Muscle layer of colon (tissue), 2 donors: ENCODE data around the gene GTPBP1.

Experiments
- H3K27ac ChIP-seq: one replicate; pipeline ENCODE4 v1.7.0; 2013; ENCODE audit warnings: low read depth, mild to moderate bottlenecking, low read length, moderate library complexity
- H3K27me3 ChIP-seq, 2 donors: one replicate each; pipeline ENCODE4 v1.7.0; 2013; ENCODE audit warnings: low read length in 2 of 2, mild to moderate bottlenecking in 2 of 2; ENCODE audit not compliant: insufficient read depth in 2 of 2, control insufficient read depth in 1 of 2
- H3K36me3 ChIP-seq: one replicate; pipeline ENCODE4 v1.7.0; 2013; ENCODE audit warnings: mild to moderate bottlenecking, low read length; ENCODE audit not compliant: insufficient read depth
- H3K4me1 ChIP-seq: one replicate; pipeline ENCODE4 v1.7.0; 2013; ENCODE audit warnings: mild to moderate bottlenecking, low read length; ENCODE audit not compliant: insufficient read depth
- H3K4me3 ChIP-seq, 2 donors: one replicate each; pipeline ENCODE4 v1.7.0; 2013; ENCODE audit warnings: low read length in 2 of 2, low read depth in 1 of 2, mild to moderate bottlenecking in 1 of 2, moderate library complexity in 1 of 2
- H3K9ac ChIP-seq: one replicate; pipeline ENCODE4 v1.7.0; 2013; ENCODE audit warnings: low read length
- H3K9me3 ChIP-seq: one replicate; pipeline ENCODE4 v1.7.0; 2013; ENCODE audit warnings: mild to moderate bottlenecking, low read length
- donor health status: abdominal sarcoma.
- donor health status: Adenocarcinoma of cecum.

Gene GTPBP1

DNA sequence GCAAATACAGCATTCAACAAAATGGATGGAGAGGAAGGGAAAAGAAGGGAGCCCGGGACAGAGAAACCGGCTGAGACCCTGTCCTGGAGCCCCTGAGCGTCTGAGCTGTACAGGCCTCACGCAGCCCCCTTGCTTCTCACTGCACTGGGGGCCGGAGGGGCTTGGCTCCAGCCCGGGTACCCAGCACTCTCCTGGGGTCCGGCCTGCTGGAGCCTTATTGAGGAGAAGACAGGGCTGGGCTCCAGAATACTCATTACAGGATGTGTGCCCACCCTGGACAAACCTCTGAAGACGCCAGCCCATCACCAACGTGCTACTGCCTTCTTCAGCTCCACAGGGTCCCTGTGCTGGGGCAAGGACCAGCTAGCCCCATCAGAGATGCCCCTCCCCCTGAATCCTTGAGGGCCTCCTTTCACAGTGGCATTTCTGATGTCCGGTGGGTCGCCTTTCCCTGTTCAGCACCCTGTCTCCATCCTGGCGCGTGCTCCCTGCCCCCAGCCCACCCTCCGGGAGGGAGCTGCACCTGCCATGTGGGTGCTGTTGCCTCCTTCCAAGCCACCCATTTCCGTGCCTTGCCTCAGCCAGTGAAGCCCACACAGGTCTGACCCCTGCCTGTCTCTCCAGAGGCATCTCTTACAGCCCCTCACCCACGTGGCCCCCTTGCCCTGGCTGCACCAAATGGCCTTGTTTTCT, 64.7 kb downstream of the GTPBP1 start:
- H3K36me3 ChIP-seq = no peaks in the 10 kb centered on the region
- H3K9me3 ChIP-seq = no peaks in the 10 kb centered on the region
- H3K9ac ChIP-seq = no peak overlapping the region
- no peak overlapping the region for H3K27ac ChIP-seq
- H3K4me1 ChIP-seq = no peaks in the 10 kb centered on the region
- H3K4me3 ChIP-seq = no peak overlapping the region
- H3K27me3 ChIP-seq = peaks cover 0 to 3% of the 10 kb centered on the region in 2 donors

DNA sequence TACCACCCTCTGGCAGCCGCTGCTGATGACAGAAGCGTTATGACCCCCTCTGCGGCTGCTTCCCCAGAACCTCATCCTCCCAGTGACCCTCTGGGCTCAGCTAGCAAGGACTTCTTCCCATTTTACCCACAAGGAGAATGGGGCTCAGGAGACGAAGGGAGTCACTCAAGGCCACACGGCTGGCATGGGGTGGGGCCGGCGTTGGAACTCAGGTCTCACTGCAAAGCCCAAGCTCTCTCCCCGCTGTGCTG, 66.8 kb downstream of the GTPBP1 start:
- H3K27ac ChIP-seq = no peak overlapping the region
- no peaks in the 10 kb centered on the region for H3K27me3 ChIP-seq
- H3K4me3 ChIP-seq = no peak overlapping the region
- no peaks in the 10 kb centered on the region for H3K9me3 ChIP-seq
- no peaks in the 10 kb centered on the region for H3K4me1 ChIP-seq
- H3K9ac ChIP-seq = no peak overlapping the region
- H3K36me3 ChIP-seq = no peaks in the 10 kb centered on the region

DNA sequence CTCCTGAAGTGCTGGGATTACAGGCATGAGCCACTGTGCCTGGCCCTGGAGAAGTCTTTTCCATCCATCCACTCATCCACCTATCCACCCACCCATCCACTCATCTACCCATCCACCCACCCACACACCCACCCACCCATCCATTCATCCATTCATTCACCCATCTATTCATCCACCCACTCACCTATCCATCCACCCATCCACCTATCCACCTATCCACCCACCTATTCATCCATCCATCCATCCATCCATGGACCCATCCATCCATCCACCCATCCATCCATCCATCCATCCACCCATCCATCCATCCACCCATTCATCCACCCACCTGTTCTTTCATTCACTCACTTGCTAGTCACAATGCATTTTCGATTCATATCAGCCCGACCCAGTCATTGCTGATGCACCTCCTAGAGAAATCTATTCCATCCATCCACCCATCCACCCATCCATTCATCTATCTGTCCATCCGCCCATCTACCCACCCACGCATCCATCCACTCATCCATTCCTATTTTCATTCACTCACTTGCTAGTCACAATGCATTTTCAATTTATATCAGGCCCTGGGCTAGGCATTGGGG, 67.7 kb downstream of the GTPBP1 start:
- H3K9me3 ChIP-seq = no peaks in the 10 kb centered on the region
- H3K4me3 ChIP-seq = no peak overlapping the region
- no peaks in the 10 kb centered on the region for H3K4me1 ChIP-seq
- H3K27ac ChIP-seq = no peak overlapping the region
- no peak overlapping the region for H3K9ac ChIP-seq
- H3K27me3 ChIP-seq = no peaks in the 10 kb centered on the region
- peaks cover 6% of the 10 kb centered on the region for H3K36me3 ChIP-seq

DNA sequence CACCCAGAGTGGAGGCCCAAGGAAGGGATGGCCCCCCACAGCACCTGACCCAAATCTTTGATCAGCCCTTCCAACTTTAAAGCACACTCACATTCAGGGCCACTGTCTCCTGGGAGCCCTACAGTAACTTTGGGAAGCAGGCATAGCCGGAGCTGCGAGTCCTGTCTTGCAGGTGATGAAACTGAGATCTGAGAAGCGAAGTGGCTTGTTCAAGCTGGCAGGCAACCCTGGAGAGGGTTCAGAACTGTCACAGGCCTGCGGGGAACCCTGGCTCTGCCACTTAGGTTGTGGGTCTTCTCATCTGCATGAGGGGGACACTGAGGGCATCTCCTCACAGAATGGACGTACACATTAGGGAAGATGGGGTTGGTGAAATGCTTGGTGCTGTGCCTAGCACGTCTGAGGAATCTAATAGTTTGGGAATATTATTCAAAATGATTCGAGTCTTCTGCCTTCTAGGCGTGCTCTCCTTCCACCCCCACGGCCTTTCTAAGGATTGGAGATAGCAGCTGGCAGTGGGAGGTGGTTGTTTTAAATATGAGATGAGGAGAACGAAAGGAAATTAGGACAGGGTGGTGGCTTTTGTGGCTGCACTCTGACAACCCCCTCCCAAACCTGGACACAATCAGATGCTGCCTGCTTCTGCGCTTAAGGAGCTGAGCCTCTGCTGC, 68.9 kb downstream of the GTPBP1 start:
- H3K27me3 ChIP-seq = no peaks in the 10 kb centered on the region
- H3K4me3 ChIP-seq = no peak overlapping the region
- peaks cover 17% of the 10 kb centered on the region for H3K36me3 ChIP-seq
- H3K27ac ChIP-seq = no peak overlapping the region
- H3K9ac ChIP-seq = no peak overlapping the region
- H3K4me1 ChIP-seq = no peaks in the 10 kb centered on the region
- H3K9me3 ChIP-seq = no peaks in the 10 kb centered on the region

DNA sequence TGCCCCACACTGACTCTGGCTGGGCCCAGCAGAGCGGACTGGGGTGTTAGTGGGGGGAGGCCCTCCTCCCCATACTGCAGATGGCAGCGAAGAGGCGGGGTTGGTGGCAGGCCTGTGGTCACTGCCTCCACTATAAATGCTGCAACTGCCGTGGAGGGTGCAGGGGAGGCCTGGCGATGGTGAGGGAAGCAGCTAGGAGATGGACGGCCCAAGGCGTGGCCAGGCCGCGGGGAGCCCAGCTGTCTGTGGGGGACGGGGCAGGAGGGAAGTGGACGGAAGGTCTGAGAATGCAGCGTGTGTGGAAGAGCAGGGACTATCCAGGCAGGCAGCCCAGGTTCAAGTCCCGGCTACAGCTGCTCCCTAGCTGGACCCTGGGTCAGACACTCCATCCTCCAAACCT, 69.9 kb downstream of the GTPBP1 start:
- Histone ChIP-seq H3K27me3 (no peaks in the 10 kb centered on the region), H3K4me1 (no peaks in the 10 kb centered on the region), H3K4me3 (no peak overlapping the region), H3K27ac (no peak overlapping the region), H3K36me3 (peaks cover 17% of the 10 kb centered on the region), H3K9me3 (no peaks in the 10 kb centered on the region), H3K9ac (no peak overlapping the region)

DNA sequence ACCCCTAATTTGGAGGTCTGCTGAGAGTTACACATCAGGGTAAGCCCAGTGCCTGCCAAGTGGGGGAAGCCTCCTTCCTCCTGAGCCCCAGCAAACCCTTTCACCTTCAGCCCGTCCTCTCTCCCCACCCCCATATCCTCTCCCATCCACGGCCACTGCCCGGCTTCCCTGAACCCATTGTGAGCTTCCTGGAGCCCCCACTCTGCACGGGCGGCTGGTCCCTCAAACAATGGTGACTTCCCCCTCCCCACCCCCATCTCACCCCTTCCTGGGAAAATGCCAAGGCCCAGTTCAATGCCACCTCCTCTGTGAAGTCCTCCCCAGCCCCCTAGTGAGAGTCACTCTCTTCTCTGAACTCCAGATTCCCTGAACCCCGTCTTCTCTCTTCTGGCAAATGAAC, 70.3 kb downstream of the GTPBP1 start:
- Histone ChIP-seq H3K9me3 (no peaks in the 10 kb centered on the region), H3K4me1 (no peaks in the 10 kb centered on the region), H3K27ac (no peak overlapping the region), H3K9ac (no peak overlapping the region), H3K4me3 (no peak overlapping the region), H3K27me3 (no peaks in the 10 kb centered on the region), H3K36me3 (peaks cover 17% of the 10 kb centered on the region)

DNA sequence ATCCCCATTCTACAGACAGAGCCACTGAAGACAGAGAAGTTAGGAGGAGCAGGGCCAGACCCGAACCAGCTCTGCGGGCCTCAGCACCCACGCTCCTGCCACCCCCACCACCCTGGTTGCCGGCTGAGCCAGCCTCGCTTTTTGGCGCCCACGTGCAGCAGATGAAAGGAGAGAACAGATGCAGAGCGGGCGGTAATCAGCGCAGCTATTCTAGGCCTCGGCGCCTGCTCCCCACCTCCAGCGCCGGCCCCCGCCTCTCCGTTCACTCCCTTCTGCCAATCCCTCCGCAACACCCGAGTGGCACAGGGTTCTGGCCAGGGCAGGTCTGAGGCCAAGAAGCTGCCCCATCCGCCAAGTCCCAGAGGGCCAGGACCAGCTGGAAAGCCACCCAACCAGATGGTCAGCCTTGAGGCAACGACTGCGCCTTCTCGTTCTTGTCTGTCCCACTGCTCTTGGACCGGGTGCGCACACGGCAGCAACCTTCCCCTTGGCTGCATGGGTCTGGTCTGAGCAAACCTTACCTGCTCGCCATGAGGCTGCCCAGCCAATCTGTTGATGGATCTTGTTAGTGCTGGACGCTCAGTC, 71.4 kb downstream of the GTPBP1 start:
- Histone ChIP-seq H3K4me3 (no peak overlapping the region), H3K36me3 (peaks cover 22% of the 10 kb centered on the region), H3K9ac (no peak overlapping the region), H3K27ac (no peak overlapping the region), H3K4me1 (no peaks in the 10 kb centered on the region), H3K9me3 (no peaks in the 10 kb centered on the region), H3K27me3 (no peaks in the 10 kb centered on the region)

DNA sequence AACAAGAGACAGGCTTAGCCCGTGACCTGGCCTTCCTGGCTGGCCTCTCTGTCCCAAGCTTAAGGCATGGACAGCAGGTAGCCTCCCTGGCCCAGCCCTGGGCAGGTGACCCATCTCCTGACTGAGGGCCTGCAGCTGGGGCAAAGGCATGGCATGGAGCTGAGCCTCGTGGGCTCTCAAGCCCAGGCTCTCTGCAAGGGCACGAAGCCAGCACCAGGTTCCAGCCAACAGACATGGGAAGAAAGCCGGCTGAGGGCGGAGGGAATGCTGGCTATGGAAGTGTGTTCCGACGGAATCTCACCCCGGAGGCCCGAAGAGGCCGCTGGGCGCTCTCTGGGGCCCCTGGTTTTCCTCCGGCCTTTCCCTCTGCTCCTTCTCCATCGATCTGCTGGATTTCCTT, 75.3 kb downstream of the GTPBP1 start:
- H3K27ac ChIP-seq = no peak overlapping the region
- peaks cover 24% of the 10 kb centered on the region for H3K36me3 ChIP-seq
- no peaks in the 10 kb centered on the region for H3K9me3 ChIP-seq
- no peak overlapping the region for H3K9ac ChIP-seq
- H3K27me3 ChIP-seq = no peaks in the 10 kb centered on the region
- no peak overlapping the region for H3K4me3 ChIP-seq
- H3K4me1 ChIP-seq = no peaks in the 10 kb centered on the region

DNA sequence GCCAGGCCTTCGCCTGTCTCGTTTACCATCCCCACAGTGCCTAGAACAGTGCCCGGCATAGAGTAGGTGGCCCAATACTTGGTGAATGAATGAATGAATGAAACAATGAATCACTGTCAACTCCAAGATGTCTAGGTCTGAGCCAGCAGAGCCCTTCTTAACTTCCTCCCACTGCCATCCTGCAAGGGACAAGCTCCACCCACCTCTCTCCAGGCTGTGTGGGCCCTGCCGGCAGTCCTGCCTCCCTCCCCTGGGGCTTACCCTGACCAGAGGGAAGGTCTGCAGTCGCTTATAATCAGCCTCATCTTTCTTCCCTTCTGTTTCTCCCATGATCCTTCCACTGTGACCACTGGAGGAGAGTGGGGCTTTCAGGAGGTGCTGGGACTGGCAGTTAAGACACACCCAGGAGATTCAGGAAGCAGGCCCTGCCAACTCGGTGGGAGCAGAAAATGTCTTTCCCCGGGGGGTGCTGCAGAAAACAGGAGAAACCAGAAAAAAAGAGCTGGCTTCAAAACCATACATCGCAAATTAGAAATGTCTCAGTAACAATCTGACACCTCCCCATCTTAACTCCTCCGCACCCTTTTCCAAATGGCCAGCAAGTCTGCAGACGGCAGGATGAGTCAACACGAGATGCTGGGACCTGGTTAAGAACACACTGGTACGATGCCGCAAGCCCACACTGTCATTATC, 76.8 kb downstream of the GTPBP1 start:
- H3K9ac ChIP-seq = no peak overlapping the region
- no peaks in the 10 kb centered on the region for H3K27me3 ChIP-seq
- no peak overlapping the region for H3K4me3 ChIP-seq
- peaks cover 7% of the 10 kb centered on the region for H3K4me1 ChIP-seq
- peaks cover 24% of the 10 kb centered on the region for H3K36me3 ChIP-seq
- no peak overlapping the region for H3K27ac ChIP-seq
- H3K9me3 ChIP-seq = no peaks in the 10 kb centered on the region
